ENCODE results near the gene MTMR3.
A peak's percentile ranks its signal among the peaks of the same experiment; 100 is the strongest.

The MTMR3 gene

DNA sequence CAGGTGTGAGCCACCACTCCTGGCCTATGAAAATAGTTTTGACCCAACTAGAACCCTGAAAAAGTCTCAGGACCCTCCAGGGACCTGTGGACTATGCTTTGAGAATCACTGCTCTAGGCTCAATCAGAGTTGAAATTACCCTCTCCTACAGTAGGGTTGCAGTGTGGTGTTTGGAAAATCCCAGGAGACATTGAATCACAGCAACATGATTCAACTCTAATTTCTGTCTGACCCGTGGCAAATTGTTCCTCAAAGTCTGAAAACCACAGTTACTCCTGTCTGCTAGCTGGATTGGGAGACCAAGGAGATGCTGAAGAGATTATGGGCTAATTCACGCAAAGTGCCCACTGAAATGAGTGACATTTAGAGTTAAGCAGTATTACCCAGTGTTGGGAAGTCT is 5.4 kb upstream of the MTMR3 start:
- peaks cover 5% of the 10 kb centered on the region for H3K27me3 ChIP-seq (ENCODE audit: insufficient read depth, low read length)
- H3K9me3 ChIP-seq (ENCODE audit: low read length), result no peaks in the 10 kb centered on the region
- no peak overlapping the region for H3K4me3 ChIP-seq (ENCODE audit: low read length)

DNA sequence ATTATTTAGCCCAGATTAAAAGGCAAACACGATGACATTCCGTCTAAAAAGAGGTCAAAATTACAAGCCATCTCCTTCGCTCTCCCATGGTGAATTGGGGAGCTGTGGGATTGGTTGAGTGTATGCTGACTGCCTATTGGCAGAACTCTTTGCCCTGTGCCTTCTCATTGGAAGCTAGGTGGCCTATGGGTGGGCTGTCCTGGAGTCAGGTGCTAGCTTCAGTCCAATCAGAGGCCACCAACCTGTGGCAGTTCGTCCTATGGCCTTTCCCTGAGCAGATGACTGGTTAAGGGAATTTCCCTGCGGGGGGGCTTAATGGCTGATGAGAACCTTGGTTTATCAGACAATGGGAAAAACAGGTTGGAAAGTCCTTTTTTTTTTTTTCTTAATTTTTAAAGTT is 3.2 kb upstream of the MTMR3 start:
- Histone ChIP-seq H3K4me1 (ENCODE audit: insufficient read depth, low read length) (no peaks in the 10 kb centered on the region), H3K9me3 (ENCODE audit: low read length) (no peaks in the 10 kb centered on the region), H3K27me3 (ENCODE audit: insufficient read depth, low read length) (peaks cover 5% of the 10 kb centered on the region), H3K4me3 (ENCODE audit: low read length) (no peak overlapping the region), H2AFZ (ENCODE audit: low read depth, low read length) (no peak overlapping the region), H3K36me3 (ENCODE audit: insufficient read depth, low read length) (no peaks in the 10 kb centered on the region)

More for the DNA sequence above, 5.4 kb upstream of the MTMR3 start:
- H2AFZ ChIP-seq (ENCODE audit: low read depth, low read length), result no peak overlapping the region
- H3K4me1 ChIP-seq (ENCODE audit: insufficient read depth, low read length), result no peaks in the 10 kb centered on the region
- no peaks in the 10 kb centered on the region for H3K36me3 ChIP-seq (ENCODE audit: insufficient read depth, low read length)

DNA sequence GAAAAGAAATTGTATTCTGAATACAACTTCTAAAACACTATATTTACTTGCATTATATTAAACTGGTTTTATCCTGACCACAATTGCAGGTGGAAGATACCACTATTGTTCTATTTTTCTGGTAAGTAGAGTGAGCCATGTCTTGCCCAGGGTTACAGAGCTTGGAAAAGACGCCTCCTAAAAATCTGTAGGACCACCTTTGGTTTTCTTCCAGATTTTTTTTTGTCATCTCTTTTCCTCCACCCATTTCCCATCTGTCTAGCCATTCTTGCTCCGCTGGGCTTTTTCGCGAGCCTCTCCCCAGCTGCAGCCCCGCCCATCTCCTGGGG is 294 bp upstream of the MTMR3 start:
- Histone ChIP-seq H3K27me3 (ENCODE audit: insufficient read depth, low read length) (peaks cover 4% of the 10 kb centered on the region), H2AFZ (ENCODE audit: low read depth, low read length) (no peak overlapping the region), H3K4me3 (ENCODE audit: low read length) (peak overlapping the region; percentile 87), H3K4me1 (ENCODE audit: insufficient read depth, low read length) (peaks cover 8% of the 10 kb centered on the region), H3K9me3 (ENCODE audit: low read length) (no peaks in the 10 kb centered on the region), H3K36me3 (ENCODE audit: insufficient read depth, low read length) (no peaks in the 10 kb centered on the region)

DNA sequence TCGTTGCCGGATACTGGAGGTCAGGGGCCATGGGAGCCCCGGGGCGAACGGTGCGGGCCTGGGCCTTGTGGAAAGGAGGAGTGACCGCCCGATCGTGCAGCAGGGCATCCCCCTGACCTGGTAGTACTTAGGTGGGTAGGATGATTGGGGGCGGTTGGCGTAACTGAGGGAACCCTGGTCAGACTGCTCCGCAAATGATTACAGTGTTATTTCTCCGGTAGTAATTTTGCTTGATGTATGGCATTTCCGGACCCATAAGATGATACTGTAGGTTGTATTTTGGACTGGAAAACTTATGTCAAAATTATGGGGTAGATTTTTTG is 762 bp downstream of the MTMR3 start:
- H2AFZ ChIP-seq (ENCODE audit: low read depth, low read length), result peak overlapping the region; percentile 76
- peaks cover 8% of the 10 kb centered on the region for H3K4me1 ChIP-seq (ENCODE audit: insufficient read depth, low read length)
- no peaks in the 10 kb centered on the region for H3K9me3 ChIP-seq (ENCODE audit: low read length)
- no peaks in the 10 kb centered on the region for H3K36me3 ChIP-seq (ENCODE audit: insufficient read depth, low read length)
- peak overlapping the region; percentile 87 for H3K4me3 ChIP-seq (ENCODE audit: low read length)
- H3K27me3 ChIP-seq (ENCODE audit: insufficient read depth, low read length), result no peaks in the 10 kb centered on the region

DNA sequence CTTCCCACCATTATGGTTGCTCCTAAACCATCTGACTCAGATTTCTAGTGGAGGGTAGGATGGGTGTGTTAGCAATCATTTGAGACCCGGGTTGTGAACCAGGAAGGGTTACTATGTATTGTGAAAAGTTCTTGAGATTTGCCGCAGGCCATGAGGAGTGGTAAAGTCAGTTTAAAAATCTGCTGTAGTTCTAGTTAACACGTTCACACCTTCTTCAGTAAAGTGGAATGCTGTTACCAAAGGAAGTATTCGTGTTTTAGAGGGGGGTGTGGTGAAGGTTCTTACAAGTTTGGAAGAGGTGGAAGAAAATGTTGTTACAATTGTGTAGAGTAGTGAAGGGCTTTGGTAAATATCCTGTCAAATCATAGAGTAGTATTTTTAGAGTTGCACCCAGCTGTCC is 2.6 kb downstream of the MTMR3 start:
- Histone ChIP-seq H3K4me1 (ENCODE audit: insufficient read depth, low read length) (peaks cover 8% of the 10 kb centered on the region), H2AFZ (ENCODE audit: low read depth, low read length) (no peak overlapping the region), H3K36me3 (ENCODE audit: insufficient read depth, low read length) (no peaks in the 10 kb centered on the region), H3K9me3 (ENCODE audit: low read length) (no peaks in the 10 kb centered on the region), H3K27me3 (ENCODE audit: insufficient read depth, low read length) (no peaks in the 10 kb centered on the region), H3K4me3 (ENCODE audit: low read length) (no peak overlapping the region)

DNA sequence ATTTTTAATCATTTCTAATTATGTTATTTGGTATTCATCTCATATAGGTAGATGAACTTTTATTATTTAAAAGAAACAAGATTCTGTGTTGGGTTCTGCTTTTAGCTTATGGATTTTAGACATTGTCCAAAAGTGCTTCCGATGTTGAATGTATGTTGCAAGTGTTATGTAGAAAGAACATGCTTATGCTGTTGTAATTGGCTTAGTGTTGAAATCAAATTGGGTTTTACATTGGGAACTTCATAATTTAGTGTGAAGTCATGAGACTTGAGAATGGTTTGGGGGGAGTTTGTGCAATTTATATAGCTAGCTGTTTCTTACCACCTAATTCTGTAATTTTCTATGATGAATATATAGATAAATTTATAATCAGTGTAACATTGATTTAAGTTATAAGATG is 3.6 kb downstream of the MTMR3 start:
- Histone ChIP-seq H2AFZ (ENCODE audit: low read depth, low read length) (no peak overlapping the region), H3K4me1 (ENCODE audit: insufficient read depth, low read length) (peaks cover 8% of the 10 kb centered on the region), H3K36me3 (ENCODE audit: insufficient read depth, low read length) (no peaks in the 10 kb centered on the region), H3K27me3 (ENCODE audit: insufficient read depth, low read length) (no peaks in the 10 kb centered on the region), H3K4me3 (ENCODE audit: low read length) (no peak overlapping the region), H3K9me3 (ENCODE audit: low read length) (no peaks in the 10 kb centered on the region)

DNA sequence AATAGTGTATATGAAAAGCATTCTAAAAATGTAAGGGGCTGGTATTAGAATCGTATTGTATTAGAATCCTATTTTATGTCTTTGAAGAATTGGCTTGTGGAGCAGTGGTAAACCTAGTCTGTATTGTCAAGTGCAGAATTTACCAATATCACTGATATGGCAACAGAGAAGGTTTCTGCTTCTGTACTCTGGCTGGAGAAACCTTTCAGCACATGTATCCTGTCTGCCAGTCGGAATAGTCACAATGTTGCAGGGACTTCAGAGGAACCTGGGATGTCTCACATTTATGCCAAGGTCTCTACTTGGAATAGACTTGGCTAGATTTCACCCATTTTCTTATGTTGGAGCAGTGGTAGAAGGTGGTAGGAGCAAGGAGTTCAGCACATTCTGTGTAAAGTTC is 4.4 kb downstream of the MTMR3 start:
- H3K36me3 ChIP-seq (ENCODE audit: insufficient read depth, low read length), result no peaks in the 10 kb centered on the region
- H3K4me1 ChIP-seq (ENCODE audit: insufficient read depth, low read length), result peaks cover 8% of the 10 kb centered on the region
- no peaks in the 10 kb centered on the region for H3K9me3 ChIP-seq (ENCODE audit: low read length)
- H3K27me3 ChIP-seq (ENCODE audit: insufficient read depth, low read length), result no peaks in the 10 kb centered on the region
- H2AFZ ChIP-seq (ENCODE audit: low read depth, low read length), result no peak overlapping the region
- no peak overlapping the region for H3K4me3 ChIP-seq (ENCODE audit: low read length)

DNA sequence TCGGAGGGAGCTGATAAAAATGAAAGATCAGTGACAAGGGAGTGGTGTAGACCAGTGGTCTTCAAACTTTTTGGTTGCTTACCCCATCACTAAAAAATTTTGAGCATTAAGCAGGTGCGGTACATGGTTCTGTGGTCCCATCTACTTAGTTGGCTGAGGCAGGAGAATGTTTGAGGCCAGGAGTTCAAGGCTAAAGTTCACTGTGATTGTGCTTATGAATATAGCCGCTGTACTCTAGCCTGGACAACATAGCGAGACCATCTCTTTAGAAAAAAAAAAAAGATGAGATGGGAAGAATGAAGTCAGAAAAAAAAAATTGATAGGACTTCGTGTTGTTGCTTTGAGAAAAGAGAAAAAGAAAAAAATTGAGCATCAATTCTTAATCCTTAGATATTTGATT is 7.8 kb downstream of the MTMR3 start:
- H3K4me1 ChIP-seq (ENCODE audit: insufficient read depth, low read length), result peaks cover 5% of the 10 kb centered on the region
- H3K9me3 ChIP-seq (ENCODE audit: low read length), result no peaks in the 10 kb centered on the region
- no peaks in the 10 kb centered on the region for H3K36me3 ChIP-seq (ENCODE audit: insufficient read depth, low read length)
- H3K4me3 ChIP-seq (ENCODE audit: low read length), result no peak overlapping the region
- no peaks in the 10 kb centered on the region for H3K27me3 ChIP-seq (ENCODE audit: insufficient read depth, low read length)
- H2AFZ ChIP-seq (ENCODE audit: low read depth, low read length), result no peak overlapping the region

DNA sequence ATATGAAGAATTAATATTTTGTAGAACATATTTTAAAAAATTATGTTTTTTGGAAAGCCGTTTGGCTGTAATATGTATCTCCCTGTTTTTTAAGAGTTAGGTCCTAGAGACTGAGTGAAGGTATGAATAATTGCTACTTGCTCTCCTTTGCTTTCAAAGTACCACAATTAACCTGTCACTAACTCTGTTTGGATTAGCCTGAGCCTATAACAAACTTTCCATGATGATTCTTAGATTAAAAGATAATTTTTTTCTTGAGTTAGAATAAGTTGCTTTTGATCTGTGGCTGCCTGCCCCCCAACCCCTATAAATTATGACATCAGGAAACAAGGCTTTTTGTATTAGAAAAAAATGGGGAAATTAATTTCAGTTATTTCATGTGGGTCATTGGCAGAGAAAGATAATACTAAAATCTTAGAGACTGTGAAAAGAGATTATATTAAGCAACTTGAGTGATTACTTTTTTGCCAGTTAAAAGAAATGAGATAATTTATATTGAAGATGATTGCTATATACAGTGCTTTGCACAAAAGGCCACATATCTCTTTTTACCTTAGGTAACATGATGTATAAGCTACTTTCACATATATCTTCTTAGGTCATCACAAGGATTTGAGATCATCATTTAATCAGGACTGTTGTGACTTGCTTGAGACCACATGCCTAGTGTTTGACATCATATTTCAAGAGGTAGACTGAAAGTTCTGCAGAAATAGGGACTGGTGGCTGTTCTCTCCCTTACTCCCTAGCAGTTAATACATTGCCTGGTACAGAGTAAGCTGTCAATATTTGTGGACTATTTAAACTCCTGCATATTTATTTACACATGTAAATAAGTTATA is 9.6 kb downstream of the MTMR3 start:
- no peak overlapping the region for H3K4me3 ChIP-seq (ENCODE audit: low read length)
- H3K27me3 ChIP-seq (ENCODE audit: insufficient read depth, low read length), result no peaks in the 10 kb centered on the region
- no peaks in the 10 kb centered on the region for H3K4me1 ChIP-seq (ENCODE audit: insufficient read depth, low read length)
- no peaks in the 10 kb centered on the region for H3K36me3 ChIP-seq (ENCODE audit: insufficient read depth, low read length)
- no peak overlapping the region for H2AFZ ChIP-seq (ENCODE audit: low read depth, low read length)
- no peaks in the 10 kb centered on the region for H3K9me3 ChIP-seq (ENCODE audit: low read length)

DNA sequence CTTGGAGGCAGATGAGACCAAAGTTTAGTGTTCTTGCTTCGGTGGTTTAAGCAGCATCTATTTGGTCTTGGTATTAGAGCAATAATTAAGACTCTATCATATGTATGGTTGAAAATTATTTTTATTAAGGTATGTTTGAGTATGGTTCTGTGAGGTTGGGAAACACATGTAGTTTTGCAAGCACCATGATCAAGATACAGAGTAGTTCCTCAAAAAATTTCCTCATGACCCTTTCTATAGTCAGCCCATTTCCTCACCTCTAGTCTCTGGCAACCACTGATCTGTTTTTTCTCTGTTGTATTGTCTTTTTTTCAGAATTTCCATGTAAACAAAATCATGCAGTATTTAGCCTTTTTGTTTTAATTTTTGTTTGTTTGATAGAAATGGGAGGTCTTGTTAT is 18.4 kb downstream of the MTMR3 start:
- Histone ChIP-seq H3K4me3 (ENCODE audit: low read length) (no peak overlapping the region), H3K27me3 (ENCODE audit: insufficient read depth, low read length) (no peaks in the 10 kb centered on the region), H3K36me3 (ENCODE audit: insufficient read depth, low read length) (no peaks in the 10 kb centered on the region), H2AFZ (ENCODE audit: low read depth, low read length) (no peak overlapping the region), H3K4me1 (ENCODE audit: insufficient read depth, low read length) (no peaks in the 10 kb centered on the region), H3K9me3 (ENCODE audit: low read length) (no peaks in the 10 kb centered on the region)

DNA sequence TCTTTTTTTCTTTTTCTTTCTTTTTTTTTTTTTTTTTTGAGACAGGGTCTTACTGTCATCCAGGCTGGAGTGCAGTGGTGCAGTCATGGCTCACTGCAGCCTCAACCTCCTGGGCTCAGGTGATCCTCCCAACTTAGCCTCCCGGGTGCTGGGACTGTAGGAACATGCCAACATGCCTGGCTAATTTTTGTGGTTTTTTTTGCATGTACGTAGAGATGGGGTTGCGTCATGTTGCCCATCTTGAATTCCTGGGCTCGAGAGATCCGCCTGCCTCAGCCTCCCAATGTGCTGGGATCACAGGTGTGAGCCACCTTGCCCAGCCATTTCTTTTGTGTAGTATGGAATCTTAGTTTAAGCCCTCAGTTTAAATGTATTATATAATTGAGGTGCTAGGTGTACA is 20.4 kb downstream of the MTMR3 start:
- Histone ChIP-seq H3K4me3 (ENCODE audit: low read length) (no peak overlapping the region), H2AFZ (ENCODE audit: low read depth, low read length) (no peak overlapping the region), H3K36me3 (ENCODE audit: insufficient read depth, low read length) (no peaks in the 10 kb centered on the region), H3K4me1 (ENCODE audit: insufficient read depth, low read length) (peaks cover 2% of the 10 kb centered on the region), H3K27me3 (ENCODE audit: insufficient read depth, low read length) (no peaks in the 10 kb centered on the region), H3K9me3 (ENCODE audit: low read length) (no peaks in the 10 kb centered on the region)

DNA sequence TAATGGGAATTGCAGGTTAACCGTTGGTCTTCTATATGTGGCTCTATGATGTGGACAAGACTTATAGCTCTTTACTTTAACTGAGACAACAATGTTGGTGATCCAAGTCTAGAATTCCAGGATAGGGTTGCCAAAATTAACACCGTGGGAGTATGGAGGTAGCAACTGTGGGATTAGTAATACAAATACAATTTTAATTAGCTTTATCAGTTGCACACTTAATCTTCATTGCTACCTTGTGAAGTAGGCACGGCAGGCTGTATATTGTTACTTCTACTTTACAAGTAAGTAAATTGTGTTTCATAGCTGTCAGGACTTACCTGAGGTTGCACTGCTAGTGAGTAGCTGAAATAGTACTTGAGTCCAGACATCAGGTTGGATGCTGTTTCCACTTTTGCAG is 21.0 kb downstream of the MTMR3 start:
- H3K9me3 ChIP-seq (ENCODE audit: low read length), result no peaks in the 10 kb centered on the region
- peaks cover 2% of the 10 kb centered on the region for H3K4me1 ChIP-seq (ENCODE audit: insufficient read depth, low read length)
- H3K4me3 ChIP-seq (ENCODE audit: low read length), result no peak overlapping the region
- H2AFZ ChIP-seq (ENCODE audit: low read depth, low read length), result no peak overlapping the region
- H3K27me3 ChIP-seq (ENCODE audit: insufficient read depth, low read length), result no peaks in the 10 kb centered on the region
- no peaks in the 10 kb centered on the region for H3K36me3 ChIP-seq (ENCODE audit: insufficient read depth, low read length)

DNA sequence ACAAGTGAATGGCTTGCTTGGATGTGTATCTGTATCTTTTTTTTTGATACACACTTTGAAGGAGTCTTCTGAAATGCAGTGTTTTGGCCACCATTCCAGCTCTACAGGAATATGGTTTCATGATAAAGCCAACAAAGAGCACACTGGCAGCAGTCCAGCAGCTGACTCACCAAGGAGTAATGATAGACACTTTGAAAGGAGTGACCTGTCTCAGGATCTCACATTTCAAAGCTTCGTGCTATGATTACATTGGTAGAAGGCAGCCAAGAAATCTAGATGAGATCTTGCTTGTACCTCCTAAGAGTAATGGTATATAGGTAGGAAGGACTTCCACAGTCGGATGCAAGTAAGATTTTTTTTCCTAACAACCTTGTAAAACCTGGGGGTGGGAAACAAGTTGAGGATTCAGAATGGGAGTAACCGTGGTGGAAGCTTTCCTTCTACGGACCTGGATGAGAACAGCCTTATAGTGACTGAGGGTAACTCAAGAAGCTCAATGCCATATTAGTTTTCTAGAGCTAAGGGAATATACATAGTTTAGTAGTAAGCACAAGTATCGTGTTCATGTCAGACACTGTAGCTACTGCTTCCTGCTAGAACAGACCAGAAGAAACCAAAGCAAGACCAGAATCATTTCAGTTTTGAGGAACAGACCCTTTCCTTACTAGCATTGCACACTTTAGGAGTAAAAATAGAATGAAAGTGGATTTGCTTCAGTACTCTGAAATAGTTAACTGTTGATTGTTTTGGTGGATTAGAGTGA is 25.0 kb downstream of the MTMR3 start:
- no peak overlapping the region for H2AFZ ChIP-seq (ENCODE audit: low read depth, low read length)
- no peaks in the 10 kb centered on the region for H3K9me3 ChIP-seq (ENCODE audit: low read length)
- peaks cover 2% of the 10 kb centered on the region for H3K4me1 ChIP-seq (ENCODE audit: insufficient read depth, low read length)
- H3K4me3 ChIP-seq (ENCODE audit: low read length), result no peak overlapping the region
- no peaks in the 10 kb centered on the region for H3K27me3 ChIP-seq (ENCODE audit: insufficient read depth, low read length)
- no peaks in the 10 kb centered on the region for H3K36me3 ChIP-seq (ENCODE audit: insufficient read depth, low read length)

Measured in neuron (in vitro differentiated cells).